ENCODE measurements around the gene POLR1A.

POLR1A gene

GRCh38 chr2:86064006-86064405 lies 41.7 kb downstream of the POLR1A start:
- DNase-seq (ENCODE audit: low spot score): no peak

GRCh38 chr2:86062043-86062442 lies 43.6 kb downstream of the POLR1A start:
- DNase-seq (ENCODE audit: low spot score): no peak

GRCh38 chr2:86056590-86057331 lies 48.9 kb downstream of the POLR1A start:
- no peak for DNase-seq (ENCODE audit: low spot score)

GRCh38 chr2:86055314-86055713 lies 50.4 kb downstream of the POLR1A start:
- DNase-seq (ENCODE audit: low spot score): no peak

GRCh38 chr2:86054535-86055082 lies 51.1 kb downstream of the POLR1A start:
- no peak for DNase-seq (ENCODE audit: low spot score)

GRCh38 chr2:86053166-86053565 lies 52.5 kb downstream of the POLR1A start:
- no peak for DNase-seq (ENCODE audit: low spot score)

GRCh38 chr2:86052676-86053075 lies 53.0 kb downstream of the POLR1A start:
- no peak for DNase-seq (ENCODE audit: low spot score)

- no peak for DNase-seq (ENCODE audit: low spot score)
Measured at GRCh38 chr2:86052265-86052664, 53.4 kb downstream of the POLR1A start.

- no peak for DNase-seq (ENCODE audit: low spot score)
Measured at GRCh38 chr2:86050301-86050700, 55.4 kb downstream of the POLR1A start.

- no peak for DNase-seq (ENCODE audit: low spot score)
Measured at GRCh38 chr2:86049529-86049928, 56.2 kb downstream of the POLR1A start.

- DNase-seq (ENCODE audit: low spot score): no peak
Measured at GRCh38 chr2:86048888-86049287, 56.8 kb downstream of the POLR1A start.

- DNase-seq (ENCODE audit: low spot score): no peak
Measured at GRCh38 chr2:86048383-86048701, 57.3 kb downstream of the POLR1A start.

GRCh38 chr2:86047575-86048382 lies 57.9 kb downstream of the POLR1A start:
- no peak for DNase-seq (ENCODE audit: low spot score)

- no peak for DNase-seq (ENCODE audit: low spot score)
Measured at GRCh38 chr2:86045541-86045940, 60.1 kb downstream of the POLR1A start.

- no peak for DNase-seq (ENCODE audit: low spot score)
Measured at GRCh38 chr2:86044614-86045013, 61.1 kb downstream of the POLR1A start.

- no peak for DNase-seq (ENCODE audit: low spot score)
Measured at GRCh38 chr2:86044045-86044444, 61.6 kb downstream of the POLR1A start.

- no peak for DNase-seq (ENCODE audit: low spot score)
Measured at GRCh38 chr2:86042256-86043168, 63.2 kb downstream of the POLR1A start.

- DNase-seq (ENCODE audit: low spot score): no peak
Measured at GRCh38 chr2:86039963-86040655, 65.6 kb downstream of the POLR1A start.

- DNase-seq (ENCODE audit: low spot score): no peak
Measured at GRCh38 chr2:86039178-86039962, 66.3 kb downstream of the POLR1A start.

GRCh38 chr2:86038291-86039081 lies 67.2 kb downstream of the POLR1A start:
- no peak for DNase-seq (ENCODE audit: low spot score)

All from hematopoietic multipotent progenitor cell treated with erythropoietin and hydrocortisone succinate and interleukin-3 and kit ligand, for 15 days (in vitro differentiated cells).